A549 (cell line): Measurements from ENCODE around the gene ECT2. TPM values are rescaled to one million over a fixed set of nuclear protein-coding genes. Genes with fewer than 3 reads are reported as not detected.

ENCODE experiments used
- ATAC-seq, 2 experiments: fragments of 200-7000 bp in 1 of 2; fragments of >200 bp in 1 of 2; cut with Nextera tagmentation in 1 of 2; cut with Tn5 transposase in 1 of 2; 3 replicates each; pipeline versions ENCODE4 v1.8.0 to v1.9.1; 2018 to 2020; ENCODE audit warnings: mild to moderate bottlenecking in 1 of 2, moderate library complexity in 1 of 2
- CTCF ChIA-PET: fragments of 300-600 bp; sonication (Branson Sonifier 250); formaldehyde crosslinking; extraction: SDS; loops from one replicate; lab custom pipeline; 2021; ENCODE audit warnings: antibody characterized with exemption, inconsistent platforms; lab: Yijun Ruan, JAX
- POLR2A ChIA-PET: fragments of 350-600 bp; formaldehyde crosslinking; extraction: SDS; loops from one replicate; lab custom pipeline; 2021; ENCODE audit warnings: antibody characterized with exemption, inconsistent platforms; lab: Yijun Ruan, JAX
- DNase-seq, 2 experiments: peaks; one replicate each; pipeline versions ENCODE4 v3.0.0 to v3.0.0-alpha.2; 2011 to 2016; ENCODE audit warnings: low read depth in 1 of 2, low spot score in 1 of 2
- FAIRE-seq: peaks from 2 replicates; lab custom pipeline; 2011; peaks lifted over from hg19 to GRCh38; lab: Jason Lieb, UNC
- H3K27ac ChIP-seq, 2 experiments: fragments of >200 bp; sonication (Bioruptor Twin); formaldehyde crosslinking; 3 replicates each; pipeline ENCODE4 v1.5.1; 2016 to 2017
- H3K4me1 ChIP-seq: fragments of >200 bp; sonication (Bioruptor Twin); formaldehyde crosslinking; 3 replicates; pipeline ENCODE4 v1.6.1; 2016
- H3K4me2 ChIP-seq: fragments of >200 bp; sonication (Bioruptor Twin); formaldehyde crosslinking; 3 replicates; pipeline ENCODE4 v1.6.1; 2016
- H3K4me3 ChIP-seq: fragments of >200 bp; sonication (Bioruptor Twin); formaldehyde crosslinking; 3 replicates; pipeline ENCODE4 v1.5.1; 2016
- H3K9me3 ChIP-seq: fragments of >200 bp; sonication (Bioruptor Twin); formaldehyde crosslinking; 3 replicates; pipeline ENCODE4 v1.6.1; 2016
- ATOH8 ChIP-seq: fragments of 250-450 bp; sonication (Bioruptor Pico); IDR thresholded peaks from 2 replicates; pipeline ENCODE4 v1.5.0; 2020; ENCODE audit warnings: low read depth, mild to moderate bottlenecking, moderate library complexity
- BCL3 ChIP-seq: fragments of >200 bp; sonication (Bioruptor Twin); formaldehyde crosslinking; IDR thresholded peaks from 3 replicates; pipeline ENCODE4 v1.6.1; 2016
- CBX2 ChIP-seq: fragments of 200-600 bp; sonication (generic); IDR thresholded peaks from 2 replicates; pipeline ENCODE4 v1.6.1; 2016; ENCODE audit warnings: low read depth, mild to moderate bottlenecking, borderline replicate concordance
- CEBPB ChIP-seq, 2 experiments: fragments of >200 bp in 1 of 2; sonication (Bioruptor Twin) in 1 of 2; formaldehyde crosslinking in 1 of 2; IDR thresholded peaks; 2 replicates each; pipeline ENCODE4 v1.6.1; 2012 to 2016
- CHD2 ChIP-seq: fragments of 150-350 bp; IDR thresholded peaks from 2 replicates; pipeline ENCODE4 v1.6.1; 2014; ENCODE audit warnings: low read length; ENCODE audit not compliant: partially characterized antibody
- EHF ChIP-seq: fragments of 250-450 bp; sonication (Bioruptor Pico); IDR thresholded peaks from 2 replicates; pipeline ENCODE4 v1.5.0; 2020; ENCODE audit warnings: mild to moderate bottlenecking
- EHMT2 ChIP-seq: fragments of 200-600 bp; sonication (generic); IDR thresholded peaks from 2 replicates; pipeline ENCODE4 v1.6.1; 2016; ENCODE audit warnings: antibody characterized with exemption, low read depth, mild to moderate bottlenecking, moderate library complexity
- FOSB ChIP-seq: fragments of 250-450 bp; sonication (Bioruptor Pico); IDR thresholded peaks from 2 replicates; pipeline ENCODE4 v1.5.0; 2020; ENCODE audit warnings: mild to moderate bottlenecking, moderate library complexity
- HEYL ChIP-seq: fragments of 250-450 bp; sonication (Bioruptor Pico); IDR thresholded peaks from 2 replicates; pipeline ENCODE4 v1.8.0; 2021; ENCODE audit warnings: mild to moderate bottlenecking, moderate library complexity
- HMGXB4 ChIP-seq: fragments of 250-450 bp; sonication (Bioruptor Pico); IDR thresholded peaks from 2 replicates; pipeline ENCODE4 v1.5.0; 2021; ENCODE audit warnings: mild to moderate bottlenecking, moderate library complexity, borderline replicate concordance
- HOXA7 ChIP-seq: fragments of 250-450 bp; sonication (Bioruptor Pico); IDR thresholded peaks from 2 replicates; pipeline ENCODE4 v1.5.0; 2020; ENCODE audit warnings: mild to moderate bottlenecking, moderate library complexity
- JUN ChIP-seq, 2 experiments: fragments of >200 bp; sonication (Bioruptor Twin); formaldehyde crosslinking; IDR thresholded peaks; 2 replicates in 1 of 2; 3 replicates in 1 of 2; pipeline ENCODE4 v1.6.1; 2016 to 2017
- JUNB ChIP-seq: fragments of >200 bp; sonication (Bioruptor Twin); formaldehyde crosslinking; IDR thresholded peaks from 2 replicates; pipeline ENCODE4 v1.6.1; 2016
- MAFK ChIP-seq: fragments of 450-650 bp; IDR thresholded peaks from 2 replicates; pipeline ENCODE4 v1.6.1; 2014; ENCODE audit not compliant: partially characterized antibody
- MAX ChIP-seq: IDR thresholded peaks from 2 replicates; pipeline ENCODE4 v1.6.1; 2012
- MAZ ChIP-seq: fragments of 150-350 bp; IDR thresholded peaks from 2 replicates; pipeline ENCODE4 v1.6.1; 2014; ENCODE audit warnings: antibody characterized with exemption, low read depth, low read length, borderline replicate concordance
- PBX3 ChIP-seq: IDR thresholded peaks from 2 replicates; pipeline ENCODE4 v1.6.1; 2012
- RCOR1 ChIP-seq: fragments of 150-350 bp; IDR thresholded peaks from 2 replicates; pipeline ENCODE4 v1.6.1; 2014; ENCODE audit warnings: antibody characterized with exemption, low read length, low read depth
- RFX5 ChIP-seq: fragments of 450-650 bp; IDR thresholded peaks from 2 replicates; pipeline ENCODE4 v1.7.1; 2014; ENCODE audit warnings: antibody characterized with exemption, mild to moderate bottlenecking, moderate library complexity
- TP53 ChIP-seq: fragments of 250-450 bp; sonication (Bioruptor Pico); IDR thresholded peaks from 2 replicates; pipeline ENCODE4 v1.5.0; 2021; ENCODE audit warnings: mild to moderate bottlenecking, moderate library complexity
- ZFP36 ChIP-seq: fragments of 450-650 bp; IDR thresholded peaks from 2 replicates; pipeline ENCODE4 v1.6.1; 2014; ENCODE audit warnings: borderline replicate concordance; ENCODE audit not compliant: partially characterized antibody
- WGBS: methylation state at CpG from one replicate; pipeline ENCODE4 v1.1.6; 2017; ENCODE audit errors: missing lambda C conversion rate; 5-methylcytosine and 5-hydroxymethylcytosine counted together
- polyA plus RNA-seq, 4 experiments: library from polyadenylated mRNA; depleted of rRNA in 3 of 4; stranded (reverse); fragments of >200 nt; fragmentation: RNase III in 1 of 4; extraction: RNeasy Plus Mini Kit Qiagen cat#74134 plus additional on column Dnase treatment in 1 of 4; gene quantifications; 2 replicates in 3 of 4; 3 replicates in 1 of 4; pipeline ENCODE4 v1.2.3, GENCODE V29; 2011 to 2017

Gene ECT2
- polyA plus RNA-seq, 2 of the 4 experiments (the other 2 are of a cell fraction) = 96.5 to 187 TPM

GRCh38 chr3:172808969-172809546, 58.5 kb downstream of the ECT2 start (continued):
- TF ChIP-seq PBX3 = no peak
- TF ChIP-seq, all 56 proteins: peak for 2

- ChIA-PET CTCF (no interaction called here), POLR2A (no interaction called here)
- FAIRE-seq = no peak
Observed at GRCh38 chr3:172811099-172811498, 60.6 kb downstream of the ECT2 start.

GRCh38 chr3:172813462-172813861, 62.9 kb downstream of the ECT2 start:
- POLR2A ChIA-PET = interaction anchor here (0.6 kb wide), 1 partner anchor 394 kb away, joined by 3 read pairs; no protein-coding TSS in a partner anchor
- Histone ChIP-seq H3K4me2 (no peak overlapping the region), H3K27ac (no peak overlapping the region), H3K4me3 (no peak overlapping the region), H3K9me3 (no peaks in the 10 kb centered on the region), H3K4me1 (no peaks in the 10 kb centered on the region)
- DNase-seq = no peak
- no peak for FAIRE-seq
- WGBS = 94% methylated on average over 3 of the region's 3 CpGs
- TF ChIP-seq JUN (IDR thresholded peaks at IDR 0.05) (no peak), EHF (CRISPR knock-in tag) (no peak), HEYL (CRISPR knock-in tag) (no peak), CEBPB (IDR thresholded peaks at IDR 0.05) (0 out of 4 replicates have a peak, but pooled peaks of 1 of the 2 experiments have one; percentile 26), BCL3 (no peak), ZFP36 (no peak), PBX3 (no peak)
- no peak for ATAC-seq
- CTCF ChIA-PET = no interaction called here

More at GRCh38 chr3:172811099-172811498, 60.6 kb downstream of the ECT2 start:
- no peak for ATAC-seq
- no peak overlapping the region for H3K27ac ChIP-seq
- H3K4me1 ChIP-seq = no peaks in the 10 kb centered on the region
- H3K4me2 ChIP-seq = no peak overlapping the region
- WGBS = 96% methylated on average over 4 of the region's 4 CpGs
- no peaks in the 10 kb centered on the region for H3K9me3 ChIP-seq
- no peak overlapping the region for H3K4me3 ChIP-seq
- no peak for DNase-seq
- TF ChIP-seq JUNB (no peak), MAFK (peak; percentile 78), EHMT2 (no peak), RFX5 (no peak)

GRCh38 chr3:172814738-172815137, 64.2 kb downstream of the ECT2 start:
- ATAC-seq (peak in 1 of 2 experiments; percentile 46; a peak in 3 of 6 replicates), DNase-seq (no peak), FAIRE-seq (no peak)
- Histone ChIP-seq H3K4me3 (no peak overlapping the region), H3K4me1 (no peaks in the 10 kb centered on the region), H3K4me2 (no peak overlapping the region), H3K27ac (no peak overlapping the region), H3K9me3 (no peaks in the 10 kb centered on the region)
- no peak for TF ChIP-seq JUNB
- TF ChIP-seq EHF (CRISPR knock-in tag) = no peak
- no peak for TF ChIP-seq RCOR1
- WGBS = 78% methylated on average over 1 of the region's 1 CpG
- ChIA-PET POLR2A (no interaction called here), CTCF (no interaction called here)

GRCh38 chr3:172815857-172816256, 65.3 kb downstream of the ECT2 start:
- Histone ChIP-seq H3K27ac (no peak overlapping the region), H3K4me2 (no peak overlapping the region), H3K9me3 (no peaks in the 10 kb centered on the region), H3K4me1 (no peaks in the 10 kb centered on the region), H3K4me3 (no peak overlapping the region)
- ATAC-seq (no peak), DNase-seq (no peak), FAIRE-seq (peak; percentile 43)
- WGBS = 87% methylated on average over 4 of the region's 4 CpGs
- POLR2A ChIA-PET = no interaction called here
- CTCF ChIA-PET = no interaction called here
- TF ChIP-seq MAFK (no peak), HOXA7 (CRISPR knock-in tag) (no peak), JUN (IDR thresholded peaks at IDR 0.05) (no peak), CHD2 (no peak), EHMT2 (no peak), HEYL (CRISPR knock-in tag) (no peak), TP53 (CRISPR knock-in tag) (no peak), MAZ (no peak), ATOH8 (CRISPR knock-in tag) (no peak), CBX2 (no peak), MAX (no peak), FOSB (CRISPR knock-in tag) (no peak), HMGXB4 (no peak)
